ENCODE data around the gene DIAPH3.

DIAPH3 gene

GRCh38 chr13:60175571-60175970 is 11.8 kb upstream of the DIAPH3 start:
- no peak for TF ChIP-seq ZBTB20 (tag by site-specific recombination; IDR thresholded peaks at IDR 0.05)
- no peak for TF ChIP-seq ZNF510 (tag by site-specific recombination; IDR thresholded peaks at IDR 0.05; ENCODE audit: insufficient replicate concordance)
- TF ChIP-seq ZNF362 (tag by site-specific recombination; IDR thresholded peaks at IDR 0.05), result no peak
- TF ChIP-seq ZXDB (tag by site-specific recombination; IDR thresholded peaks at IDR 0.05), result no peak
- TF ChIP-seq ZNF670 (tag by site-specific recombination; IDR thresholded peaks at IDR 0.05; ENCODE audit: low read depth), result no peak
- no peak for TF ChIP-seq YY2 (tag by site-specific recombination; IDR thresholded peaks at IDR 0.05)
- no peak for TF ChIP-seq ZNF18 (tag by site-specific recombination; IDR thresholded peaks at IDR 0.05)
- TF ChIP-seq OSR2 (tag by site-specific recombination; IDR thresholded peaks at IDR 0.05), result no peak
- H3K4me3 ChIP-seq (ENCODE audit: low read depth, low read length), result no peak overlapping the region
- no peaks in the 10 kb centered on the region for H3K4me1 ChIP-seq (ENCODE audit: control insufficient read depth, insufficient read depth, low read length)
- no peak overlapping the region for H3K27ac ChIP-seq (ENCODE audit: extremely low read depth, low read depth, low read length)
- CTCF ChIA-PET, result no interaction called here
- H3K9me3 ChIP-seq (ENCODE audit: control insufficient read depth, insufficient read depth, low read depth, low read length), result no peaks in the 10 kb centered on the region
- no peaks in the 10 kb centered on the region for H3K36me3 ChIP-seq (ENCODE audit: control insufficient read depth in 2 of 2, insufficient read depth in 1 of 2, low read length in 2 of 2)
- POLR2A ChIA-PET, result no interaction called here

GRCh38 chr13:60174113-60174512 is 10.4 kb upstream of the DIAPH3 start:
- H3K27ac ChIP-seq (ENCODE audit: extremely low read depth, low read depth, low read length), result no peak overlapping the region
- TF ChIP-seq ZSCAN23 (tag by site-specific recombination; IDR thresholded peaks at IDR 0.05), result no peak
- no peak for TF ChIP-seq CTCF (tag by site-specific recombination; IDR thresholded peaks at IDR 0.05)
- no peak for TF ChIP-seq ZNF350 (tag by site-specific recombination; IDR thresholded peaks at IDR 0.05)
- TF ChIP-seq ZNF621 (tag by site-specific recombination; IDR thresholded peaks at IDR 0.05), result no peak
- CTCF ChIA-PET, result no interaction called here

GRCh38 chr13:60172111-60172510 is 8.4 kb upstream of the DIAPH3 start:
- POLR2A ChIA-PET, result no interaction called here
- Histone ChIP-seq H3K4me1 (ENCODE audit: control insufficient read depth, insufficient read depth, low read length) (no peaks in the 10 kb centered on the region), H3K36me3 (ENCODE audit: control insufficient read depth in 2 of 2, insufficient read depth in 1 of 2, low read length in 2 of 2) (no peaks in the 10 kb centered on the region), H3K27ac (ENCODE audit: extremely low read depth, low read depth, low read length) (no peak overlapping the region), H3K9me3 (ENCODE audit: control insufficient read depth, insufficient read depth, low read depth, low read length) (no peaks in the 10 kb centered on the region), H3K4me3 (ENCODE audit: low read depth, low read length) (no peak overlapping the region)
- TF ChIP-seq ZNF354C (tag by site-specific recombination; IDR thresholded peaks at IDR 0.05; ENCODE audit: borderline replicate concordance, low read depth) (no peak), ZEB2 (tag by site-specific recombination; IDR thresholded peaks at IDR 0.05) (no peak)
- CTCF ChIA-PET, result no interaction called here

More at GRCh38 chr13:60174113-60174512, 10.4 kb upstream of the DIAPH3 start:
- no peak overlapping the region for H3K4me3 ChIP-seq (ENCODE audit: low read depth, low read length)
- H3K4me1 ChIP-seq (ENCODE audit: control insufficient read depth, insufficient read depth, low read length), result no peaks in the 10 kb centered on the region
- no peaks in the 10 kb centered on the region for H3K36me3 ChIP-seq (ENCODE audit: control insufficient read depth in 2 of 2, insufficient read depth in 1 of 2, low read length in 2 of 2)
- no peaks in the 10 kb centered on the region for H3K9me3 ChIP-seq (ENCODE audit: control insufficient read depth, insufficient read depth, low read depth, low read length)
- POLR2A ChIA-PET, result no interaction called here

GRCh38 chr13:60170414-60170813 is 6.7 kb upstream of the DIAPH3 start:
- Histone ChIP-seq H3K36me3 (ENCODE audit: control insufficient read depth in 2 of 2, insufficient read depth in 1 of 2, low read length in 2 of 2) (no peaks in the 10 kb centered on the region), H3K9me3 (ENCODE audit: control insufficient read depth, insufficient read depth, low read depth, low read length) (no peaks in the 10 kb centered on the region), H3K27ac (ENCODE audit: extremely low read depth, low read depth, low read length) (no peak overlapping the region), H3K4me3 (ENCODE audit: low read depth, low read length) (no peak overlapping the region), H3K4me1 (ENCODE audit: control insufficient read depth, insufficient read depth, low read length) (no peaks in the 10 kb centered on the region)
- TF ChIP-seq ZNF354C (tag by site-specific recombination; IDR thresholded peaks at IDR 0.05; ENCODE audit: borderline replicate concordance, low read depth) (no peak), ZNF366 (tag by site-specific recombination; conservative IDR thresholded peaks at IDR 0.05) (no peak), ZNF585B (tag by site-specific recombination; IDR thresholded peaks at IDR 0.05) (no peak), ZNF202 (tag by site-specific recombination; IDR thresholded peaks at IDR 0.05; ENCODE audit: borderline replicate concordance) (no peak), ZBTB20 (tag by site-specific recombination; IDR thresholded peaks at IDR 0.05) (no peak), ZNF623 (tag by site-specific recombination; IDR thresholded peaks at IDR 0.05) (no peak), SALL2 (tag by site-specific recombination; IDR thresholded peaks at IDR 0.05; ENCODE audit: borderline replicate concordance) (no peak), ZNF791 (tag by site-specific recombination; IDR thresholded peaks at IDR 0.05) (no peak), SCRT1 (tag by site-specific recombination; IDR thresholded peaks at IDR 0.05; ENCODE audit: borderline replicate concordance) (no peak), ZBTB48 (tag by site-specific recombination; IDR thresholded peaks at IDR 0.05) (no peak), ZNF571 (tag by site-specific recombination; IDR thresholded peaks at IDR 0.05) (no peak), SETDB1 (IDR thresholded peaks at IDR 0.05; ENCODE audit: insufficient read length, low read length) (no peak)
- ChIA-PET CTCF (no interaction called here), POLR2A (no interaction called here)
